ENCODE results near the gene ZMYND8. TPM values are rescaled to one million over a fixed set of nuclear protein-coding genes. Genes with fewer than 3 reads are reported as not detected.
A peak's percentile ranks its signal among the peaks of the same experiment; 100 is the strongest.

ZMYND8 gene
- total and polyA plus RNA-seq, 10 of the 15 experiments (the other 5 are each of a cell fraction or from before 2014, with no cell fraction given): 12.9 to 54.8 (median 23.1) TPM

- FAIRE-seq: no peak
- no peak overlapping the region for H3K4me3 ChIP-seq
- no peak for TF ChIP-seq YBX1 (IDR thresholded peaks at IDR 0.05)
- no peak for TF ChIP-seq ZNF207 (IDR thresholded peaks at IDR 0.05; ENCODE audit: borderline replicate concordance)
- 0 out of 2 replicates have a peak, but pooled peaks have one; percentile 34 for TF ChIP-seq NFXL1 (IDR thresholded peaks at IDR 0.05; ENCODE audit: borderline replicate concordance)
- no peak for DNase-seq (ENCODE audit: low read depth, low spot score)
- no peaks in the 10 kb centered on the region for H3K79me2 ChIP-seq (ENCODE audit: control insufficient read depth, insufficient read depth, low read length)
- POLR2A ChIA-PET: interaction anchor here (1.0 kb wide), 1 partner anchor 66 kb away, joined by 3 read pairs; no protein-coding TSS in a partner anchor
- H3K4me1 ChIP-seq (ENCODE audit: control insufficient read depth, insufficient read depth, low read length): no peaks in the 10 kb centered on the region
- H3K9ac ChIP-seq (ENCODE audit: control insufficient read depth, insufficient read depth, low read length): no peak overlapping the region
- intact Hi-C loops (cut with micrococcal nuclease; ENCODE audit: unreplicated experiment) (no loop called here), in situ Hi-C loops (cut with MboI) (no loop called here)
- peaks cover 25 to 53% of the 10 kb centered on the region in 2 experiments for H3K36me3 ChIP-seq (ENCODE audit: control insufficient read depth in 2 of 2, insufficient read depth in 2 of 2, low read length in 1 of 2)
- no peak overlapping the region for H3K4me2 ChIP-seq (ENCODE audit: control insufficient read depth, insufficient read depth)
- no peak overlapping the region for H3K27ac ChIP-seq (ENCODE audit: control insufficient read depth, insufficient read depth)
- SMC1A ChIA-PET (ENCODE audit: uncharacterized antibody, unreplicated experiment): interaction anchor here (0.6 to 7.5 kb wide), 3 partner anchors 9 to 102 kb away, joined by 3 to 43 read pairs (median 3); no protein-coding TSS in a partner anchor
- H4K20me1 ChIP-seq (ENCODE audit: control insufficient read depth, insufficient read depth): no peaks in the 10 kb centered on the region
- no peak for ATAC-seq
- no peaks in the 10 kb centered on the region for H3K9me3 ChIP-seq (replicated peaks; ENCODE audit: control insufficient read depth, insufficient read depth, low read length)
- RAD21 ChIA-PET (ENCODE audit: unreplicated experiment): interaction anchor here (0.9 kb wide), 1 partner anchor 8 kb away, joined by 3 read pairs; no protein-coding TSS in a partner anchor
- no peak overlapping the region for H2AFZ ChIP-seq (ENCODE audit: control insufficient read depth, low read depth, low read length)
- H3K27me3 ChIP-seq (replicated peaks in 1 of 2; ENCODE audit: control insufficient read depth in 2 of 2, insufficient read depth in 2 of 2, low read length in 1 of 2): no peaks in the 10 kb centered on the region
- CTCF ChIA-PET: interaction anchor here (1.2 to 4.6 kb wide), 4 partner anchors 8 to 102 kb away, joined by 3 to 28 read pairs (median 6); no protein-coding TSS in a partner anchor
- BruUV-seq (replicated peaks): no TSS peak
- WGBS (ENCODE audit: insufficient coverage, insufficient replicate concordance, low lambda C conversion rate, missing lambda C conversion rate): 100% methylated on average over 2 of the region's 2 CpGs
These were observed 73.6 kb downstream of the ZMYND8 start for GRCh38 chr20:47282864-47283263.

- peaks cover 20 to 41% of the 10 kb centered on the region in 2 experiments for H3K36me3 ChIP-seq (ENCODE audit: control insufficient read depth in 2 of 2, insufficient read depth in 2 of 2, low read length in 1 of 2)
These were observed 75.1 kb downstream of the ZMYND8 start for GRCh38 chr20:47281376-47281775.

More at GRCh38 chr20:47281376-47281775, 75.1 kb downstream of the ZMYND8 start:
- Histone ChIP-seq H3K4me3 (no peak overlapping the region), H3K9me3 (replicated peaks; ENCODE audit: control insufficient read depth, insufficient read depth, low read length) (no peaks in the 10 kb centered on the region), H3K9ac (ENCODE audit: control insufficient read depth, insufficient read depth, low read length) (no peak overlapping the region), H3K79me2 (ENCODE audit: control insufficient read depth, insufficient read depth, low read length) (no peaks in the 10 kb centered on the region), H2AFZ (ENCODE audit: control insufficient read depth, low read depth, low read length) (no peak overlapping the region), H3K27me3 (replicated peaks in 1 of 2; ENCODE audit: control insufficient read depth in 2 of 2, insufficient read depth in 2 of 2, low read length in 1 of 2) (no peaks in the 10 kb centered on the region), H4K20me1 (ENCODE audit: control insufficient read depth, insufficient read depth) (no peaks in the 10 kb centered on the region), H3K4me1 (ENCODE audit: control insufficient read depth, insufficient read depth, low read length) (0 out of 2 replicates have a peak, but pooled peaks cover under 1% of the 10 kb centered on the region), H3K4me2 (ENCODE audit: control insufficient read depth, insufficient read depth) (no peak overlapping the region), H3K27ac (ENCODE audit: control insufficient read depth, insufficient read depth) (no peak overlapping the region)
- in situ Hi-C loops (cut with MboI): no loop called here
- intact Hi-C loops (cut with micrococcal nuclease; ENCODE audit: unreplicated experiment): no loop called here
- RAD21 ChIA-PET (ENCODE audit: unreplicated experiment): interaction anchor here (1.0 kb wide), 1 partner anchor 103 kb away, joined by 3 read pairs; no protein-coding TSS in a partner anchor
- POLR2A ChIA-PET: interaction anchor here (0.6 kb wide), 1 partner anchor 11 kb away, joined by 3 read pairs; no protein-coding TSS in a partner anchor
- SMC1A ChIA-PET (ENCODE audit: uncharacterized antibody, unreplicated experiment): interaction anchor here (1.2 to 7.5 kb wide), 2 partner anchors 8 to 103 kb away, joined by 4 to 43 read pairs; no protein-coding TSS in a partner anchor
- TF ChIP-seq NR2C2 (IDR thresholded peaks at IDR 0.05; ENCODE audit: borderline replicate concordance, control insufficient read depth, insufficient read length, low read depth) (no peak), ZZZ3 (IDR thresholded peaks at IDR 0.05; ENCODE audit: control insufficient read depth, insufficient read length, low read depth) (no peak), SMAD5 (IDR thresholded peaks at IDR 0.05; ENCODE audit: low read depth) (no peak), WRNIP1 (IDR thresholded peaks at IDR 0.05; ENCODE audit: borderline replicate concordance, low read depth, low read length) (no peak), ZBTB33 (IDR thresholded peaks at IDR 0.05) (no peak)
- DNase-seq (ENCODE audit: low read depth, low spot score) (no peak), FAIRE-seq (no peak), ATAC-seq (no peak)
- CTCF ChIA-PET: interaction anchor here (4.6 kb wide), 1 partner anchor 103 kb away, joined by 28 read pairs; no protein-coding TSS in a partner anchor
- BruUV-seq (replicated peaks): no TSS peak
- WGBS (ENCODE audit: insufficient coverage, insufficient replicate concordance, low lambda C conversion rate, missing lambda C conversion rate): 95% methylated on average over 4 of the region's 4 CpGs

Measured in GM12878 (cell line).